Neuronal stem cell (in vitro differentiated cells): ENCODE measurements around the gene NKAIN4.
A peak's percentile ranks its signal among the peaks of the same experiment; 100 is the strongest.

ENCODE experiments used
- DNase-seq: peaks from one replicate; pipeline ENCODE4 v3.0.0-alpha.2; 2013; ENCODE audit warnings: low spot score
- H2AFZ ChIP-seq: one replicate; pipeline ENCODE4 v1.6.1; 2013; ENCODE audit warnings: mild to moderate bottlenecking, low read length, inconsistent platforms
- H2AK5ac ChIP-seq: 2 replicates; pipeline ENCODE4 v1.6.1; 2013; ENCODE audit warnings: low read depth, mild to moderate bottlenecking, inconsistent platforms, low read length, moderate library complexity, mixed read lengths
- H2BK120ac ChIP-seq: 2 replicates; pipeline ENCODE4 v1.6.1; 2013; ENCODE audit warnings: low read depth, mild to moderate bottlenecking, inconsistent platforms, low read length, moderate library complexity, mixed read lengths
- H2BK12ac ChIP-seq: one replicate; pipeline ENCODE4 v1.6.1; 2013; ENCODE audit warnings: low read length, inconsistent platforms
- H2BK15ac ChIP-seq: 2 replicates; pipeline ENCODE4 v1.6.1; 2013; ENCODE audit warnings: mild to moderate bottlenecking, low read length, inconsistent platforms, mixed read lengths
- H2BK5ac ChIP-seq: one replicate; pipeline ENCODE4 v1.6.1; 2013; ENCODE audit warnings: inconsistent platforms, mild to moderate bottlenecking, low read length, moderate library complexity
- H3K14ac ChIP-seq: one replicate; pipeline ENCODE4 v1.6.1; 2013; ENCODE audit warnings: low read length, inconsistent platforms
- H3K18ac ChIP-seq: 2 replicates; pipeline ENCODE4 v1.6.1; 2013; ENCODE audit warnings: low read length, inconsistent platforms
- H3K23ac ChIP-seq: 2 replicates; pipeline ENCODE4 v1.6.1; 2013; ENCODE audit warnings: low read depth, mild to moderate bottlenecking, mixed read lengths, low read length, inconsistent platforms; ENCODE audit not compliant: poor library complexity
- H3K27ac ChIP-seq: replicated peaks from 3 replicates; pipeline ENCODE4 v1.5.1; 2013; ENCODE audit warnings: low read length, inconsistent platforms
- H3K27me3 ChIP-seq, 3 experiments: 2 replicates each; pipeline ENCODE4 v1.6.1; 2013; ENCODE audit warnings: low read length in 3 of 3, mild to moderate bottlenecking in 2 of 3, inconsistent platforms in 1 of 3, low read depth in 1 of 3, mixed read lengths in 1 of 3, moderate library complexity in 1 of 3; ENCODE audit not compliant: control insufficient read depth in 3 of 3, insufficient read depth in 3 of 3
- H3K36me3 ChIP-seq, 2 donors: replicated peaks in 1 of 2; 2 replicates each; pipeline ENCODE4 v1.6.1; 2013; ENCODE audit warnings: low read length in 2 of 2; ENCODE audit not compliant: control insufficient read depth in 2 of 2, insufficient read depth in 2 of 2
- H3K4ac ChIP-seq: 2 replicates; pipeline ENCODE4 v1.6.1; 2013; ENCODE audit warnings: inconsistent platforms, mild to moderate bottlenecking, low read length, moderate library complexity
- H3K4me1 ChIP-seq, 2 donors: 1 replicate in 1 of 2; 2 replicates in 1 of 2; pipeline ENCODE4 v1.6.1; 2013; ENCODE audit warnings: low read length in 2 of 2, low read depth in 1 of 2; ENCODE audit not compliant: control insufficient read depth in 2 of 2, insufficient read depth in 1 of 2
- H3K4me2 ChIP-seq: one replicate; pipeline ENCODE4 v1.6.1; 2013; ENCODE audit warnings: mild to moderate bottlenecking, low read length, inconsistent platforms; ENCODE audit not compliant: insufficient read depth, poor library complexity, severe bottlenecking
- H3K4me3 ChIP-seq, 2 donors: 2 replicates each; pipeline ENCODE4 v1.5.1; 2013; ENCODE audit warnings: low read length in 2 of 2, mild to moderate bottlenecking in 2 of 2, inconsistent platforms in 1 of 2, moderate library complexity in 1 of 2
- H3K79me1 ChIP-seq: one replicate; pipeline ENCODE4 v1.6.1; 2013; ENCODE audit warnings: low read depth, mild to moderate bottlenecking, inconsistent platforms, low read length, moderate library complexity
- H3K9ac ChIP-seq: one replicate; pipeline ENCODE4 v1.6.1; 2013; ENCODE audit warnings: mild to moderate bottlenecking, low read depth, low read length, inconsistent platforms; ENCODE audit not compliant: poor library complexity
- H3K9me3 ChIP-seq, 2 donors: replicated peaks in 1 of 2; 2 replicates each; pipeline versions ENCODE3 to v1.6.1; 2013; ENCODE audit warnings: low read length in 2 of 2, mild to moderate bottlenecking in 2 of 2, inconsistent platforms in 1 of 2, low read depth in 1 of 2, mixed read lengths in 1 of 2, moderate library complexity in 1 of 2; ENCODE audit not compliant: control insufficient read depth in 2 of 2, insufficient read depth in 1 of 2
- H4K8ac ChIP-seq: one replicate; pipeline ENCODE4 v1.6.1; 2013; ENCODE audit warnings: low read depth, mild to moderate bottlenecking, inconsistent platforms, low read length, moderate library complexity
- H4K91ac ChIP-seq: one replicate; pipeline ENCODE4 v1.6.1; 2013; ENCODE audit warnings: low read length, low read depth, mild to moderate bottlenecking, inconsistent platforms; ENCODE audit not compliant: poor library complexity
- WGBS, 2 donors: extraction: QIAGEN DNeasy Blood & Tissue Kit; methylation state at CpG; one replicate each; pipeline ENCODE4 v1.1.7; 2013; ENCODE audit warnings: missing lambda C conversion rate in 2 of 2, mixed read lengths in 1 of 2; ENCODE audit not compliant: insufficient read length in 2 of 2, insufficient replicate concordance in 1 of 2; ENCODE audit errors: extremely low coverage in 2 of 2; 5-methylcytosine and 5-hydroxymethylcytosine counted together

NKAIN4 gene

GRCh38 chr20:63219866-63220521 lies 34.3 kb downstream of the NKAIN4 start:
- no peak overlapping the region for H3K4ac ChIP-seq
- H4K8ac ChIP-seq: peak overlapping the region; percentile 70
- no peak overlapping the region for H2BK5ac ChIP-seq
- H2BK120ac ChIP-seq: peak overlapping the region; percentile 32
- no peak overlapping the region for H3K27ac ChIP-seq
- peak overlapping the region; percentile 97 for H3K14ac ChIP-seq
- peaks cover 0 to 46% (median 4%) of the 10 kb centered on the region in 3 experiments for H3K27me3 ChIP-seq
- peaks cover 13 to 15% of the 10 kb centered on the region in 2 donors for H3K4me1 ChIP-seq
- peaks cover 0 to under 1% of the 10 kb centered on the region in 2 donors for H3K36me3 ChIP-seq
- H3K4me2 ChIP-seq: no peak overlapping the region
- no peaks in the 10 kb centered on the region for H3K79me1 ChIP-seq
- no CpG with 5 or more reads among the region's 25 CpGs for WGBS, 2 donors
- no peak overlapping the region for H2BK12ac ChIP-seq
- peak overlapping the region; percentile 92 for H3K23ac ChIP-seq
- H2BK15ac ChIP-seq: peak overlapping the region; percentile 49
- H3K4me3 ChIP-seq: peak overlapping the region in 1 of 2 donors; percentile 41
- H4K91ac ChIP-seq: no peak overlapping the region
- H3K9me3 ChIP-seq: no peaks in the 10 kb centered on the region
- H2AFZ ChIP-seq: no peak overlapping the region
- peak overlapping the region; percentile 79 for H3K9ac ChIP-seq
- DNase-seq: no peak
- H3K18ac ChIP-seq: peak overlapping the region; percentile 69
- H2AK5ac ChIP-seq: peak overlapping the region; percentile 82

- no peak overlapping the region for H2BK12ac ChIP-seq
- peaks cover 3 to 6% of the 10 kb centered on the region in 2 donors for H3K36me3 ChIP-seq
- no peak overlapping the region for H4K91ac ChIP-seq
- H3K4me2 ChIP-seq: no peak overlapping the region
- no peak overlapping the region for H2BK15ac ChIP-seq
- no peak overlapping the region for H3K4ac ChIP-seq
- H2BK5ac ChIP-seq: no peak overlapping the region
- H2AK5ac ChIP-seq: no peak overlapping the region
- DNase-seq: no peak
- H2AFZ ChIP-seq: no peak overlapping the region
- H3K9ac ChIP-seq: peak overlapping the region; percentile 31
- H3K4me1 ChIP-seq: peaks cover 12 to 17% of the 10 kb centered on the region in 2 donors
- no peaks in the 10 kb centered on the region for H3K9me3 ChIP-seq
- no peak overlapping the region for H3K14ac ChIP-seq
- no peak overlapping the region for H2BK120ac ChIP-seq
- H3K23ac ChIP-seq: peak overlapping the region; percentile 11
- no CpG with 5 or more reads among the region's 8 CpGs for WGBS, 2 donors
- no peaks in the 10 kb centered on the region for H3K79me1 ChIP-seq
- peaks cover 0 to 46% (median 4%) of the 10 kb centered on the region in 3 experiments for H3K27me3 ChIP-seq
- no peak overlapping the region for H3K18ac ChIP-seq
- H3K27ac ChIP-seq: no peak overlapping the region
- H4K8ac ChIP-seq: no peak overlapping the region
- H3K4me3 ChIP-seq: no peak overlapping the region
Measured at GRCh38 chr20:63219447-63219821, 34.8 kb downstream of the NKAIN4 start.

- H2BK12ac ChIP-seq: no peak overlapping the region
- no peak overlapping the region for H3K4me3 ChIP-seq
- no peak overlapping the region for H3K14ac ChIP-seq
- peak overlapping the region; percentile 14 for H2BK120ac ChIP-seq
- no peak overlapping the region for H4K8ac ChIP-seq
- H3K4me1 ChIP-seq: peaks cover 8 to 12% of the 10 kb centered on the region in 2 donors
- H2AK5ac ChIP-seq: no peak overlapping the region
- no peak overlapping the region for H3K18ac ChIP-seq
- no peak overlapping the region for H2AFZ ChIP-seq
- WGBS, 2 donors: no CpG with 5 or more reads among the region's 13 CpGs
- peaks cover 0 to 43% (median 4%) of the 10 kb centered on the region in 3 experiments for H3K27me3 ChIP-seq
- peaks cover 6 to 12% of the 10 kb centered on the region in 2 donors for H3K36me3 ChIP-seq
- DNase-seq: no peak
- H3K79me1 ChIP-seq: no peaks in the 10 kb centered on the region
- H4K91ac ChIP-seq: no peak overlapping the region
- no peak overlapping the region for H3K27ac ChIP-seq
- peak overlapping the region; percentile 69 for H3K23ac ChIP-seq
- H3K4ac ChIP-seq: no peak overlapping the region
- no peak overlapping the region for H2BK5ac ChIP-seq
- H3K9me3 ChIP-seq: no peaks in the 10 kb centered on the region
- H3K4me2 ChIP-seq: no peak overlapping the region
- H3K9ac ChIP-seq: peak overlapping the region; percentile 47
- no peak overlapping the region for H2BK15ac ChIP-seq
Measured at GRCh38 chr20:63218701-63219446, 35.4 kb downstream of the NKAIN4 start.

GRCh38 chr20:63217706-63218105 lies 36.6 kb downstream of the NKAIN4 start:
- H3K36me3 ChIP-seq: peaks cover 12 to 24% of the 10 kb centered on the region in 2 donors
- peak overlapping the region; percentile 62 for H2BK5ac ChIP-seq
- H3K23ac ChIP-seq: peak overlapping the region; percentile 47

More at GRCh38 chr20:63217706-63218105, 36.6 kb downstream of the NKAIN4 start:
- Histone ChIP-seq H3K4ac (peak overlapping the region; percentile 17), H3K18ac (no peak overlapping the region), H3K4me2 (no peak overlapping the region), H2AK5ac (peak overlapping the region; percentile 94), H3K4me1 (peaks cover 8 to 9% of the 10 kb centered on the region in 2 donors), H2BK120ac (peak overlapping the region; percentile 38), H4K8ac (no peak overlapping the region), H3K79me1 (no peaks in the 10 kb centered on the region), H3K4me3 (no peak overlapping the region), H3K14ac (no peak overlapping the region), H3K9me3 (no peaks in the 10 kb centered on the region), H3K9ac (no peak overlapping the region), H2BK15ac (peak overlapping the region; percentile 86), H3K27ac (no peak overlapping the region), H4K91ac (no peak overlapping the region), H3K27me3 (peaks cover 0 to 42% (median 4%) of the 10 kb centered on the region in 3 experiments), H2AFZ (no peak overlapping the region), H2BK12ac (peak overlapping the region; percentile 53)
- no CpG with 5 or more reads among the region's 7 CpGs for WGBS, 2 donors
- no peak for DNase-seq
